ENCODE data around the gene LMLN. TPM values are rescaled to one million over a fixed set of nuclear protein-coding genes. Genes with fewer than 3 reads are reported as not detected.

The LMLN gene
- 1.0 TPM for total RNA-seq (2013)
- polyA plus RNA-seq (1 to 10 TPM in 1 of 3 donors, under 1 TPM in 2; 0.41 to 1.3 (median 1.00) TPM), polyA minus RNA-seq (0.56 and 0.97 TPM in 2 replicates), total RNA-seq (1.2 to 4.1 (median 2.2) reads per million in 11 experiments)

- intact Hi-C loops (cut with micrococcal nuclease): loop anchor here (1.0 to 10.0 kb wide), 2 partner anchors 10 to 125 kb away; partner anchors contain the start of gene RPL35A (in 1 of the 2)
- peak; percentile 97 for DNase-seq
- peaks cover 55% of the 10 kb centered on the region for H3K4me1 Mint-ChIP-seq
- Histone ChIP-seq H2AFZ (ENCODE audit: insufficient read depth, low read depth, low read length, poor library complexity, severe bottlenecking) (peak within 1 kb of the TSS; percentile 98), H3K79me2 (ENCODE audit: insufficient read depth, low read length) (peaks cover 8% of the 10 kb centered on the region), H3K9me3 (replicated peaks in 1 of 2; ENCODE audit: control insufficient read depth in 1 of 2, insufficient read depth in 1 of 2, low read length in 2 of 2) (no peaks in the 10 kb centered on the region), H3K27ac (ENCODE audit: low read depth in 1 of 2, low read length in 2 of 2) (peak within 1 kb of the TSS; percentile 37 to 88), H4K20me1 (ENCODE audit: insufficient read depth, low read length) (peaks cover 18% of the 10 kb centered on the region), H3K27me3 (ENCODE audit: control insufficient read depth in 2 of 2, insufficient read depth in 2 of 2, low read length in 2 of 2) (no peaks in the 10 kb centered on the region), H3K4me1 (ENCODE audit: control insufficient read depth in 1 of 2, insufficient read depth in 2 of 2, low read length in 2 of 2) (peaks cover 50 to 55% of the 10 kb centered on the region in 2 donors), H3K4me2 (replicated peaks; ENCODE audit: extremely low read depth, low read length, poor library complexity, severe bottlenecking) (peak within 1 kb of the TSS; percentile 96), H3K4me3 (replicated peaks in 1 of 3; ENCODE audit: low read depth in 2 of 3, low read length in 3 of 3) (peak within 1 kb of the TSS; percentile 74 to 98 (median 84)), H3K9ac (ENCODE audit: insufficient read depth, low read length, poor library complexity, severe bottlenecking) (peak within 1 kb of the TSS; percentile 64), H3K36me3 (replicated peaks in 1 of 2; ENCODE audit: control insufficient read depth in 1 of 2, insufficient read depth in 2 of 2, low read length in 2 of 2) (peaks cover 14 to 17% of the 10 kb centered on the region in 2 donors)
- TF ChIP-seq CTCF (IDR thresholded peaks at IDR 0.05): no peak
- H3K27me3 Mint-ChIP-seq (ENCODE audit: low read depth in 3 of 3): no peaks in the 10 kb centered on the region
- H3K36me3 Mint-ChIP-seq: peaks cover 11 to 19% of the 10 kb centered on the region in 2 donors
- peaks cover 0 to 4% (median 0%) of the 10 kb centered on the region in 7 donors for H3K9me3 Mint-ChIP-seq
- H3K4me3 Mint-ChIP-seq: peak within 1 kb of the TSS; percentile 89 to 95
- peak within 1 kb of the TSS; percentile 93 to 97 (median 96) for H3K27ac Mint-ChIP-seq
- WGBS (ENCODE audit: insufficient coverage): under 1% methylated on average over 61 of the region's 62 CpGs
Observed at GRCh38 chr3:197959891-197960693, at the start of gene LMLN. LMLN (plus strand) TSS chr3:197960217; CDS start chr3:197960246, 29 bp downstream.

DNA sequence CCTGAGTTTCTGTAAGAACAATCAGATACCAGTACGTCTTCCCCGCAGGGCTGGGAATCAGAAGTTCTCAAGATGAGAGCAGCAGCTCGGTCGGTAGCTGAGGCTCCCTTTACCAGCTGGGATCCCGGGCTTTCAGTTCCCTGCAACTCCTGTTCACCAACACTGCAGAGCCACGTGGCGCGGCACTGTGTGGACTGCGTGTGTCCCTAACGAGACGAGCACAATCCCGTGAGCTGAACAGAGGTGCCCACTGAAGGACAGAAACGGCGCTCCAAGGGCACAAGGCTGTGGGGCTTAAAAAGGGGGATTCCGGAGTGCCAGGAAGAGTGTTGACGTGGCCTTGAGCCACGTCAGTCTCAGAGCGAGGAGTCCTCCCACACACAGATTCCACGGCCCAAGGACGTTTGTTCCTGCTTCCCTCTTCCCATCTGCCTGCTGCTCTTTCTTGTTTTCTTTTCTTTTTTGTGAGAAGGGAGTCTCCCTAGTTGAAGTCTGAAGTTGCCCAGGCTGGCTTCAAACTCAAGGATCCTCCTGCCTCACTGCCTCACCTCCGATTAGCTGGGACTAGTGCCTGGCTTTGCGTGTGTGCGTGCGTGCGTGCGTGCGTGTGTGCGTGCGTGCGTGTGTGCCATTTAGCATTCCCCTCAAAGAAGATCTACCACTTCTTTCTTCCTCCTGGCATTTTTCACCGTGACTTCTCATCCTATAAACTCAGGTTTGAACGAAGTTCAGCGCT is 47.1 kb upstream of the LMLN start:
- TF ChIP-seq CTCF (IDR thresholded peaks at IDR 0.05): no peak
- H4K20me1 ChIP-seq (ENCODE audit: insufficient read depth, low read length): no peaks in the 10 kb centered on the region
- H3K4me2 ChIP-seq (replicated peaks; ENCODE audit: extremely low read depth, low read length, poor library complexity, severe bottlenecking): no peak overlapping the region
- H3K27ac ChIP-seq (ENCODE audit: low read depth in 1 of 2, low read length in 2 of 2): no peak overlapping the region
- no peak overlapping the region for H3K4me3 ChIP-seq (replicated peaks in 1 of 3; ENCODE audit: low read depth in 2 of 3, low read length in 3 of 3)
- no peaks in the 10 kb centered on the region for H3K79me2 ChIP-seq (ENCODE audit: insufficient read depth, low read length)
- no peak for DNase-seq
- Mint-ChIP-seq H3K27me3 (ENCODE audit: low read depth in 3 of 3) (no peaks in the 10 kb centered on the region), H3K9me3 (no peaks in the 10 kb centered on the region), H3K36me3 (peaks cover 16 to 23% of the 10 kb centered on the region in 2 donors), H3K4me1 (no peaks in the 10 kb centered on the region), H3K4me3 (no peak overlapping the region), H3K27ac (no peak overlapping the region)
- no peak overlapping the region for H3K9ac ChIP-seq (ENCODE audit: insufficient read depth, low read length, poor library complexity, severe bottlenecking)
- no peak overlapping the region for H2AFZ ChIP-seq (ENCODE audit: insufficient read depth, low read depth, low read length, poor library complexity, severe bottlenecking)
- no peaks in the 10 kb centered on the region for H3K27me3 ChIP-seq (ENCODE audit: control insufficient read depth in 2 of 2, insufficient read depth in 2 of 2, low read length in 2 of 2)
- no peaks in the 10 kb centered on the region for H3K4me1 ChIP-seq (ENCODE audit: control insufficient read depth in 1 of 2, insufficient read depth in 2 of 2, low read length in 2 of 2)
- no peaks in the 10 kb centered on the region for H3K9me3 ChIP-seq (replicated peaks in 1 of 2; ENCODE audit: control insufficient read depth in 1 of 2, insufficient read depth in 1 of 2, low read length in 2 of 2)
- intact Hi-C loops (cut with micrococcal nuclease): no loop called here
- peaks cover 0 to 6% of the 10 kb centered on the region in 2 donors for H3K36me3 ChIP-seq (replicated peaks in 1 of 2; ENCODE audit: control insufficient read depth in 1 of 2, insufficient read depth in 2 of 2, low read length in 2 of 2)
- 97% methylated on average over 15 of the region's 33 CpGs for WGBS (ENCODE audit: insufficient coverage)
